GM23248 (cell line): ENCODE measurements around the gene MAGI1.

ENCODE experiments used
- EZH2 ChIP-seq: fragments of 200-600 bp; sonication (generic); IDR thresholded peaks from 2 replicates; pipeline ENCODE4 v1.6.1; 2018; ENCODE audit warnings: antibody characterized with exemption, mild to moderate bottlenecking; ENCODE audit not compliant: insufficient read depth, poor library complexity, severe bottlenecking
- EZH2phosphoT487 ChIP-seq: fragments of 200-600 bp; sonication (generic); IDR thresholded peaks from 2 replicates; pipeline ENCODE4 v1.6.1; 2018; ENCODE audit warnings: antibody characterized with exemption, moderate library complexity, mild to moderate bottlenecking, low read depth; ENCODE audit not compliant: insufficient read depth

DNA sequence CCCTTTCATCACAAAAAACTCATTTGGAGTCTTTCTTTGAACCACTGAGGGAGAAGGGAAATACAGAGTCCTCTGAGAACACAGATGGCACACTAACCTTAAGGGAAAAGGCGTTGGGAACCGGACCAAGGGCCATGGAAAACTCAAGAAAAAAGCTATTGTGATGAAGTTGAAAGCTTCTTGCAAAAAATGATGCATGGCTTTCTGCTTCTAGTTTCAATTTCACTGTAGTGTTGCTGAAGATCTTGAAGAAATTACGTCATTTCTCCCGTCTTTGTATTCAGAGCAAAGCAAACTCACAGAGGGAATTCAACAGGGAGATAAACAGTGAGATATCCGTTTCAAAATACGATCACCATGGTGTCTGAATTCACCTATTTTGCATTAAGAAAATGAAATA is 708.6 kb downstream of the MAGI1 start:
- TF ChIP-seq EZH2phosphoT487 (no peak), EZH2 (no peak)
